Endodermal cell (in vitro differentiated cells): Measurements from ENCODE around the gene GLO1. TPM values are rescaled to one million over a fixed set of nuclear protein-coding genes. Genes with fewer than 3 reads are reported as not detected.

Source experiments
- DNase-seq: peaks from one replicate; pipeline ENCODE4 v3.0.0-alpha.2; 2017
- H3K27ac ChIP-seq: 2 replicates; pipeline ENCODE4 v1.5.1; 2013; ENCODE audit warnings: mild to moderate bottlenecking, low read depth, low read length, moderate library complexity
- H3K27me3 ChIP-seq: 2 replicates; pipeline ENCODE4 v1.6.1; 2013; ENCODE audit warnings: mild to moderate bottlenecking, low read length, moderate library complexity; ENCODE audit not compliant: insufficient read depth, control insufficient read depth, poor library complexity, severe bottlenecking
- H3K36me3 ChIP-seq: 2 replicates; pipeline ENCODE4 v1.7.0; 2013; ENCODE audit warnings: mild to moderate bottlenecking, low read length, moderate library complexity; ENCODE audit not compliant: control insufficient read depth, insufficient read depth
- H3K4me1 ChIP-seq: one replicate; pipeline ENCODE4 v1.7.0; 2013; ENCODE audit warnings: low read length; ENCODE audit not compliant: control insufficient read depth, insufficient read depth
- H3K4me3 ChIP-seq: 2 replicates; pipeline ENCODE4 v1.5.1; 2013; ENCODE audit warnings: mild to moderate bottlenecking, low read length, moderate library complexity
- H3K9ac ChIP-seq: 2 replicates; pipeline ENCODE4 v1.6.1; 2013; ENCODE audit warnings: mild to moderate bottlenecking, low read length, moderate library complexity; ENCODE audit not compliant: poor library complexity, severe bottlenecking; ENCODE audit errors: extremely low read depth
- H3K9me3 ChIP-seq: 2 replicates; pipeline ENCODE4 v1.6.1; 2013; ENCODE audit warnings: mild to moderate bottlenecking, low read length, moderate library complexity; ENCODE audit not compliant: control insufficient read depth
- H3K27ac Mint-ChIP-seq: 2 replicates; pipeline ENCODE4 v1.8.0; 2020; ENCODE audit warnings: mixed read lengths
- H3K27me3 Mint-ChIP-seq: 2 replicates; pipeline ENCODE4 v1.8.0; 2021; ENCODE audit warnings: mild to moderate bottlenecking, mixed read lengths; ENCODE audit not compliant: insufficient read depth
- H3K36me3 Mint-ChIP-seq: 2 replicates; pipeline ENCODE4 v1.8.0; 2020; ENCODE audit warnings: low read depth, mixed read lengths
- H3K4me1 Mint-ChIP-seq: 2 replicates; pipeline ENCODE4 v1.8.0; 2020; ENCODE audit warnings: mixed read lengths
- H3K4me3 Mint-ChIP-seq: 2 replicates; pipeline ENCODE4 v1.8.0; 2020; ENCODE audit warnings: mild to moderate bottlenecking, moderate library complexity, mixed read lengths
- H3K9me3 Mint-ChIP-seq: 2 replicates; pipeline ENCODE4 v1.8.0; 2020; ENCODE audit warnings: mild to moderate bottlenecking, mixed read lengths
- WGBS, 2 experiments: methylation state at CpG; one replicate each; pipeline versions ENCODE4 v1.1.5 to v1.1.7; 2013; ENCODE audit warnings: missing lambda C conversion rate in 2 of 2, mixed read lengths in 1 of 2; ENCODE audit not compliant: insufficient coverage in 1 of 2, insufficient read length in 1 of 2; 5-methylcytosine and 5-hydroxymethylcytosine counted together
- total RNA-seq, 2 donors: library from RNA; stranded (reverse); fragmentation: NEBNext Ultra II Directional in 1 of 2; extraction: Animal tissue kit (Norgen Biotek cat#: 25700) in 1 of 2; gene quantifications; 2 replicates in 1 of 2; 3 replicates in 1 of 2; pipeline ENCODE4 v1.2.1, GENCODE V29; 2021
- TF ChIP-seq, protein P1 (sequence below): fragments of 200-600 bp; sonication (generic); conservative IDR thresholded peaks from 2 replicates; pipeline ENCODE4 v1.5.0; 2021; ENCODE audit warnings: antibody characterized with exemption, mild to moderate bottlenecking

The GLO1 gene
- total RNA-seq, 2 donors from 2014 or later: 144 to 177 TPM

DNA sequence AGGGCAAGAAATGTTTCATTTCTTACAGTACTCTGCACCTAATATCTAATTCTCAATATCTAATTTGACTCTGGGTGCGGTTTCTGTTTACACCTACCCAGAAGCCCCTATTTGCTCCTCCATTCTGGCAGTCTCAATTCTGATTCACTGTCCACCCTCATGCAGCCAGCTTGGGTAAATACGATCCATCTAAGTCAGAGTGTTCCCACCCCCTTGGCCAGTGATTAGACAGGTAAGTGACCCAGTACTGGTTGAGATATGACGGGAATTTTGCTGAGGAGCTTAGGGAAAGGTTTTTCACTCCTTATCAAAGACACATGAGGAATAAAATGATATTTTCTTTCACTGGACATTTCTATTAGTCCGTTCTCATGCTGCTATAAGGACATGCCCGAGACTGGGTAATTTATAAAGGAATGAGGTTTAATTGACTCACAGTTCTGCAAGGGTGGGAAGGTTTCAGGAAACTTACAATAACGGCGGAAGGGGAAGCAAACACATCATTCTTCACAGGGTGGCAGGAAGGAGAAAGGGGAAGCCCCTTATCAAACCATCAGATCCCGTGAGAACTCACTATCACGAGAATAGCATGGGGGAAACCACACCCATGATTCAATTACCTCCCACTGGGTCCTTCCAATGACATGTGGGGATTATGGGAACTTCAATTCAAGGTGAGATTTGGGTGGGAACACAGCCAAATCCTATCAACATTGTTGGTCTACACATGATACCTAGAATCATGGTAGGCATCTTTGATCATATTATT lies 29.4 kb downstream of the GLO1 start:
- Histone ChIP-seq H3K27ac (no peak overlapping the region), H3K4me3 (no peak overlapping the region), H3K9ac (no peak overlapping the region), H3K27me3 (no peaks in the 10 kb centered on the region), H3K36me3 (peaks cover 43% of the 10 kb centered on the region), H3K9me3 (peaks cover 10% of the 10 kb centered on the region), H3K4me1 (no peaks in the 10 kb centered on the region)
- DNase-seq: peak; percentile 61
- Mint-ChIP-seq H3K27me3 (no peaks in the 10 kb centered on the region), H3K4me3 (no peak overlapping the region), H3K27ac (no peak overlapping the region), H3K4me1 (peaks cover 2% of the 10 kb centered on the region), H3K9me3 (peaks cover 2% of the 10 kb centered on the region), H3K36me3 (peaks cover 43% of the 10 kb centered on the region)
- WGBS, 2 experiments: 72 to 78% methylated on average over 5 to 9 of the region's 9 CpGs
- TF ChIP-seq, protein P1, sequence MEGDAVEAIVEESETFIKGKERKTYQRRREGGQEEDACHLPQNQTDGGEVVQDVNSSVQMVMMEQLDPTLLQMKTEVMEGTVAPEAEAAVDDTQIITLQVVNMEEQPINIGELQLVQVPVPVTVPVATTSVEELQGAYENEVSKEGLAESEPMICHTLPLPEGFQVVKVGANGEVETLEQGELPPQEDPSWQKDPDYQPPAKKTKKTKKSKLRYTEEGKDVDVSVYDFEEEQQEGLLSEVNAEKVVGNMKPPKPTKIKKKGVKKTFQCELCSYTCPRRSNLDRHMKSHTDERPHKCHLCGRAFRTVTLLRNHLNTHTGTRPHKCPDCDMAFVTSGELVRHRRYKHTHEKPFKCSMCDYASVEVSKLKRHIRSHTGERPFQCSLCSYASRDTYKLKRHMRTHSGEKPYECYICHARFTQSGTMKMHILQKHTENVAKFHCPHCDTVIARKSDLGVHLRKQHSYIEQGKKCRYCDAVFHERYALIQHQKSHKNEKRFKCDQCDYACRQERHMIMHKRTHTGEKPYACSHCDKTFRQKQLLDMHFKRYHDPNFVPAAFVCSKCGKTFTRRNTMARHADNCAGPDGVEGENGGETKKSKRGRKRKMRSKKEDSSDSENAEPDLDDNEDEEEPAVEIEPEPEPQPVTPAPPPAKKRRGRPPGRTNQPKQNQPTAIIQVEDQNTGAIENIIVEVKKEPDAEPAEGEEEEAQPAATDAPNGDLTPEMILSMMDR: no peak

DNA sequence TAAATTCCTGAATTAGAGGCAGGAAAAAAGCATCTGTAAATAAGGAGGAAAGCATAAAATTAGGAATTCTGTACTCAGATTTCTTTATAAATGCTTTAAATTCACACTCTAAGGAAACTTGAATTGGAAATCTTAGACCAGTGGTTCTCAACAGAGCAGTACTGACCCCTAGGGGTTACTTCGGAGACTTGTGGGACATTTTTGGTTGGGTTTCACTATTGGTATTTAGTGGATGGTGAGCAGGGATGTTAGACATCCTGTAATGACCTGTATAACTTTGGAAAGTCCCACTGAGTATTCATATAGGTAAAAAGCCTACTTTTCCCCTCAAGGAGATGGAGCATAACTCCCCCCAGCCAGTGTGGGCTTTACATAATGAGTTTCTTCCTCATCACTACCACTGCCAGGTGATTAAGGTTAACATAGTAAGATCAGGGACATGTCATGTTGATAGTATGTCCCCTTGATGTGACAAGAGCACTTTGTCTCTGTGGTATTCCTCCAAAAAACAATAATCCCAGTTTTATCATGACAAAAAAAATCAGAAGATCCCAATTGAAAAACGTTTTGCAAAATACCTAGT lies 31.0 kb downstream of the GLO1 start:
- H3K27ac ChIP-seq: no peak overlapping the region
- DNase-seq: peak; percentile 67
- no peak overlapping the region for H3K27ac Mint-ChIP-seq
- TF ChIP-seq, protein P1: peak; percentile 88
- no peaks in the 10 kb centered on the region for H3K27me3 ChIP-seq
- no peak overlapping the region for H3K4me3 ChIP-seq
- H3K9ac ChIP-seq: no peak overlapping the region
- WGBS, 2 experiments: 0 to 3% methylated on average over 1 to 2 of the region's 2 CpGs
- H3K4me3 Mint-ChIP-seq: no peak overlapping the region
- no peaks in the 10 kb centered on the region for H3K4me1 ChIP-seq
- H3K27me3 Mint-ChIP-seq: no peaks in the 10 kb centered on the region
- peaks cover 2% of the 10 kb centered on the region for H3K4me1 Mint-ChIP-seq
- peaks cover 7% of the 10 kb centered on the region for H3K9me3 Mint-ChIP-seq
- H3K36me3 Mint-ChIP-seq: peaks cover 33% of the 10 kb centered on the region
- H3K36me3 ChIP-seq: peaks cover 29% of the 10 kb centered on the region
- peaks cover 10% of the 10 kb centered on the region for H3K9me3 ChIP-seq

DNA sequence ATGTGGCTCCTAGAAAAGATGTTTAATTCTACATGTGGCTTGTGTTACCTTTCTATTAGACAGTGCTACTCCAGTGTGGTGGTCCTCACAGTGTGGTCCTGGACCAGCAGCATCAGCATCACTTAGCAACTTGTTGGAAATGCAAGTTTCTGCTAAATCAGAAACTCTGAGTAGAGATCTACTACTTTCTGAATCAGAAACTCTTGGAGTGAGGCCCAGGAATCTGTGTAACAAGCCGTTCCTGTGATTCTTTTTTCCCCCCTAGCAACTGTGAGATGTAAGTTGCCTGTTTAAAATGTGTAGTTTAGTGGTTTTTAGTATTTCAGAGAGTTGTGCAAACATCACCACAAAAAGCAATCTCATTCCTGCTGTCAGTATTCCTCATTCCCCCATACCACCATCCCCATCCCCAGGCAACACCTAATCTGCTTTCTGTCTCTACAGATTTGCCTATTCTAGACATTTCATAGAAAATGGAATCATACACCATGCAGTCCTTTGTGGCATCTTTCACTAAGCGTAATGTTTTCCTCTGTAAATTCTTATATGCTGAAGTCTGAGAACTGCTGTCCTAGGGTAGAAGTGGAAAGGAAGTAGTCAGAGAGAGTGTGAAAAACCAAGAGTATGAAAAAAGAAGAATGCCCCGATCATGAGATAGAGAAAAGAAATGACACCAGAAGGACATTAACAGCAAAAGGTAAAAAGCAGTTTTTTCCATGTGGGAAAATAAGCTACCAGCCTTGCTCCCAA lies 44.4 kb downstream of the GLO1 start:
- Histone ChIP-seq H3K9ac (no peak overlapping the region), H3K4me3 (no peak overlapping the region), H3K9me3 (no peaks in the 10 kb centered on the region), H3K36me3 (no peaks in the 10 kb centered on the region), H3K27me3 (no peaks in the 10 kb centered on the region), H3K27ac (no peak overlapping the region), H3K4me1 (no peaks in the 10 kb centered on the region)
- TF ChIP-seq, protein P1: no peak
- no peak overlapping the region for H3K4me3 Mint-ChIP-seq
- no peaks in the 10 kb centered on the region for H3K27me3 Mint-ChIP-seq
- no peaks in the 10 kb centered on the region for H3K36me3 Mint-ChIP-seq
- DNase-seq: no peak
- H3K4me1 Mint-ChIP-seq: no peaks in the 10 kb centered on the region
- H3K27ac Mint-ChIP-seq: no peak overlapping the region
- H3K9me3 Mint-ChIP-seq: no peaks in the 10 kb centered on the region
- 89 to 93% methylated on average over 2 to 3 of the region's 3 CpGs for whole genome bisulfite sequencing, 2 experiments
